Measurements from ENCODE around the gene PRSS27. TPM values are rescaled to one million over a fixed set of nuclear protein-coding genes. Genes with fewer than 3 reads are reported as not detected.

The PRSS27 gene
- polyA plus RNA-seq, 1 donor (not counting 4 experiments of a cell fraction or from before 2014, with no cell fraction given): 0.20 TPM

- Histone ChIP-seq H3K36me3 (ENCODE audit: control insufficient read depth in 2 of 2, extremely low read depth in 1 of 2, insufficient read depth in 2 of 2, low read length in 2 of 2) (peaks cover 71 to 93% of the 10 kb centered on the region in 2 experiments), H3K27me3 (ENCODE audit: control insufficient read depth, extremely low read depth, insufficient read depth, low read length) (no peaks in the 10 kb centered on the region), H2AFZ (ENCODE audit: control insufficient read depth, low read length) (no peak overlapping the region), H3K9ac (ENCODE audit: control insufficient read depth, extremely low read depth, insufficient read depth, low read length) (no peak overlapping the region), H3K4me2 (ENCODE audit: control insufficient read depth, extremely low read depth, insufficient read depth, low read depth, low read length) (no peak overlapping the region), H4K20me1 (ENCODE audit: control insufficient read depth, extremely low read depth, insufficient read depth, low read length) (peaks cover 36% of the 10 kb centered on the region), H3K4me3 (ENCODE audit: control insufficient read depth in 2 of 3, extremely low read depth in 1 of 3, insufficient read depth in 2 of 3, low read depth in 1 of 3, low read length in 3 of 3) (no peak overlapping the region), H3K79me2 (ENCODE audit: control insufficient read depth, insufficient read depth, low read length) (peaks cover 76% of the 10 kb centered on the region), H3K9me3 (ENCODE audit: control insufficient read depth, low read depth, low read length) (no peaks in the 10 kb centered on the region), H3K27ac (ENCODE audit: control insufficient read depth, insufficient read depth, low read length) (no peak overlapping the region), H3K9me1 (ENCODE audit: control insufficient read depth, extremely low read depth, insufficient read depth, low read length) (no peaks in the 10 kb centered on the region), H3K4me1 (ENCODE audit: control insufficient read depth, extremely low read depth, insufficient read depth, low read length) (peaks cover 9% of the 10 kb centered on the region)
- TF ChIP-seq CTCF (optimal IDR thresholded peaks at IDR 0.05 in 1 of 3, IDR thresholded peaks at IDR 0.05 in 1 of 3, conservative IDR thresholded peaks at IDR 0.05 in 1 of 3; ENCODE audit: extremely low read depth in 1 of 3, insufficient read depth in 2 of 3, low read length in 3 of 3) (no peak), EZH2 (IDR thresholded peaks at IDR 0.05; ENCODE audit: low read length) (no peak)
- FAIRE-seq: no peak
- DNase-seq (ENCODE audit: low read depth, low spot score): no peak
- dilution Hi-C loops (cut with MboI; ENCODE audit: extremely low pct_ligation_motif_present, low sequenced_read_pairs): no loop called here
Measured at GRCh38 chr16:2766430-2767139, 46.6 kb upstream of the PRSS27 start.

- TF ChIP-seq CTCF (optimal IDR thresholded peaks at IDR 0.05 in 1 of 3, IDR thresholded peaks at IDR 0.05 in 1 of 3, conservative IDR thresholded peaks at IDR 0.05 in 1 of 3; ENCODE audit: extremely low read depth in 1 of 3, insufficient read depth in 2 of 3, low read length in 3 of 3): no peak
- TF ChIP-seq EZH2 (IDR thresholded peaks at IDR 0.05; ENCODE audit: low read length): no peak
- peaks cover 81% of the 10 kb centered on the region for H3K79me2 ChIP-seq (ENCODE audit: control insufficient read depth, insufficient read depth, low read length)
- H3K27me3 ChIP-seq (ENCODE audit: control insufficient read depth, extremely low read depth, insufficient read depth, low read length): no peaks in the 10 kb centered on the region
- peaks cover 70 to 92% of the 10 kb centered on the region in 2 experiments for H3K36me3 ChIP-seq (ENCODE audit: control insufficient read depth in 2 of 2, extremely low read depth in 1 of 2, insufficient read depth in 2 of 2, low read length in 2 of 2)
- no peaks in the 10 kb centered on the region for H3K9me1 ChIP-seq (ENCODE audit: control insufficient read depth, extremely low read depth, insufficient read depth, low read length)
- dilution Hi-C loops (cut with MboI; ENCODE audit: extremely low pct_ligation_motif_present, low sequenced_read_pairs): no loop called here
- no peak overlapping the region for H3K4me3 ChIP-seq (ENCODE audit: control insufficient read depth in 2 of 3, extremely low read depth in 1 of 3, insufficient read depth in 2 of 3, low read depth in 1 of 3, low read length in 3 of 3)
- H3K4me2 ChIP-seq (ENCODE audit: control insufficient read depth, extremely low read depth, insufficient read depth, low read depth, low read length): no peak overlapping the region
- peaks cover 9% of the 10 kb centered on the region for H3K4me1 ChIP-seq (ENCODE audit: control insufficient read depth, extremely low read depth, insufficient read depth, low read length)
- H4K20me1 ChIP-seq (ENCODE audit: control insufficient read depth, extremely low read depth, insufficient read depth, low read length): peaks cover 35% of the 10 kb centered on the region
- DNase-seq (ENCODE audit: low read depth, low spot score) (no peak), FAIRE-seq (no peak)
- no peak overlapping the region for H3K27ac ChIP-seq (ENCODE audit: control insufficient read depth, insufficient read depth, low read length)
- no peak overlapping the region for H2AFZ ChIP-seq (ENCODE audit: control insufficient read depth, low read length)
- no peaks in the 10 kb centered on the region for H3K9me3 ChIP-seq (ENCODE audit: control insufficient read depth, low read depth, low read length)
- no peak overlapping the region for H3K9ac ChIP-seq (ENCODE audit: control insufficient read depth, extremely low read depth, insufficient read depth, low read length)
Measured at GRCh38 chr16:2765462-2766404, 45.7 kb upstream of the PRSS27 start.
